Measurements from ENCODE around the gene FLNB. TPM values are rescaled to one million over a fixed set of nuclear protein-coding genes. Genes with fewer than 3 reads are reported as not detected.

FLNB gene
- total and polyA plus RNA-seq, 8 donors, result 85.2 to 152 (median 102) TPM

GRCh38 chr3:58077596-58078285, 69.5 kb downstream of the FLNB start:
- ATAC-seq (no peak), FAIRE-seq (no peak), DNase-seq (no peak)
- Histone ChIP-seq H3K9me3 (no peaks in the 10 kb centered on the region), H3K4me3 (no peak overlapping the region), H3K27ac (no peak overlapping the region), H3K36me3 (peaks cover 0 to 36% (median 15%) of the 10 kb centered on the region in 3 donors), H3K27me3 (no peaks in the 10 kb centered on the region), H3K4me1 (peaks cover 0 to 6% (median 0%) of the 10 kb centered on the region in 3 donors)
- intact Hi-C loops (cut with DNase I), result no loop called here
- TF ChIP-seq CTCF (IDR thresholded peaks at IDR 0.05), result no peak

- intact Hi-C loops (cut with DNase I), result no loop called here
- H3K27me3 ChIP-seq, result no peaks in the 10 kb centered on the region
- DNase-seq (no peak), FAIRE-seq (no peak), ATAC-seq (no peak)
- no peak overlapping the region for H3K4me3 ChIP-seq
- 81 to 86% methylated on average over 4 of the region's 4 CpGs for WGBS, 2 donors
- peaks cover 0 to 1% (median 0%) of the 10 kb centered on the region in 3 donors for H3K4me1 ChIP-seq
- H3K36me3 ChIP-seq, result peaks cover 0 to 36% (median 15%) of the 10 kb centered on the region in 3 donors
- TF ChIP-seq CTCF (IDR thresholded peaks at IDR 0.05), result no peak
- H3K27ac ChIP-seq, result no peak overlapping the region
- H3K9me3 ChIP-seq, result no peaks in the 10 kb centered on the region
Measured at GRCh38 chr3:58078610-58079009, 70.4 kb downstream of the FLNB start.

- Histone ChIP-seq H3K4me3 (no peak overlapping the region), H3K4me1 (no peaks in the 10 kb centered on the region), H3K27ac (no peak overlapping the region), H3K9me3 (no peaks in the 10 kb centered on the region), H3K36me3 (peaks cover 0 to 36% (median 15%) of the 10 kb centered on the region in 3 donors), H3K27me3 (no peaks in the 10 kb centered on the region)
- TF ChIP-seq CTCF (IDR thresholded peaks at IDR 0.05), result no peak
- no peak for FAIRE-seq
- ATAC-seq, result no peak
- intact Hi-C loops (cut with DNase I), result no loop called here
- no peak for DNase-seq
- 94 to 95% methylated on average over 9 of the region's 9 CpGs for WGBS, 2 donors
Measured at GRCh38 chr3:58079773-58080172, 71.6 kb downstream of the FLNB start.

GRCh38 chr3:58082047-58082446, 73.8 kb downstream of the FLNB start:
- DNase-seq, result no peak
- peaks cover 0 to 3% (median 0%) of the 10 kb centered on the region in 3 donors for H3K4me1 ChIP-seq
- H3K36me3 ChIP-seq, result peaks cover 0 to 36% (median 15%) of the 10 kb centered on the region in 3 donors
- no peaks in the 10 kb centered on the region for H3K27me3 ChIP-seq
- 77 to 89% methylated on average over 7 of the region's 7 CpGs for whole genome bisulfite sequencing, 2 donors
- no peak for TF ChIP-seq CTCF (IDR thresholded peaks at IDR 0.05)
- H3K9me3 ChIP-seq, result no peaks in the 10 kb centered on the region
- H3K4me3 ChIP-seq, result no peak overlapping the region
- no peak for ATAC-seq
- no peak overlapping the region for H3K27ac ChIP-seq
- intact Hi-C loops (cut with DNase I), result no loop called here
- FAIRE-seq, result no peak

- peaks cover 0 to 3% (median 0%) of the 10 kb centered on the region in 3 donors for H3K4me1 ChIP-seq
- no peaks in the 10 kb centered on the region for H3K9me3 ChIP-seq
- no peak overlapping the region for H3K4me3 ChIP-seq
- H3K27ac ChIP-seq, result no peak overlapping the region
- peaks cover 0 to 18% (median 6%) of the 10 kb centered on the region in 3 donors for H3K36me3 ChIP-seq
- no peaks in the 10 kb centered on the region for H3K27me3 ChIP-seq
- ATAC-seq (peak in 1 of 4 donors; percentile 25), FAIRE-seq (no peak), DNase-seq (no peak)
- TF ChIP-seq CTCF (IDR thresholded peaks at IDR 0.05), result no peak
- WGBS, 2 donors, result 49 to 66% methylated on average over 3 to 4 of the region's 4 CpGs
- intact Hi-C loops (cut with DNase I), result no loop called here
Measured at GRCh38 chr3:58084166-58084565, 75.9 kb downstream of the FLNB start.

Measured in pancreas (tissue), 10 donors.